Suprapubic skin (tissue), 4 donors: ENCODE measurements around the gene TPI1. TPM values are rescaled to one million over a fixed set of nuclear protein-coding genes. Genes with fewer than 3 reads are reported as not detected.

Experiments
- DNase-seq, 2 donors: peaks; one replicate each; pipeline ENCODE4 v3.0.0-alpha.2; 2019; ENCODE audit warnings: low spot score in 2 of 2
- H3K27ac ChIP-seq: fragments of 200-600 bp; sonication (generic); one replicate; pipeline ENCODE4 v1.5.1; 2019
- H3K27me3 ChIP-seq: fragments of 200-600 bp; sonication (generic); one replicate; pipeline ENCODE4 v1.5.1; 2019
- H3K36me3 ChIP-seq: fragments of 200-600 bp; sonication (generic); one replicate; pipeline ENCODE4 v1.5.1; 2019
- H3K4me1 ChIP-seq: fragments of 200-600 bp; sonication (generic); one replicate; pipeline ENCODE4 v1.5.1; 2019
- H3K4me3 ChIP-seq: fragments of 200-600 bp; sonication (generic); one replicate; pipeline ENCODE4 v1.5.1; 2019; ENCODE audit warnings: mild to moderate bottlenecking
- H3K9me3 ChIP-seq: fragments of 200-600 bp; sonication (generic); one replicate; pipeline ENCODE4 v1.5.1; 2019
- CTCF ChIP-seq, 2 donors: fragments of 200-600 bp in 1 of 2; fragments of 450-650 bp in 1 of 2; sonication (generic) in 1 of 2; IDR thresholded peaks; one replicate each; pipeline ENCODE4 v1.5.1; 2016 to 2019; ENCODE audit warnings: antibody characterized with exemption in 2 of 2, mild to moderate bottlenecking in 1 of 2, moderate library complexity in 1 of 2
- EP300 ChIP-seq: sonication (generic); formaldehyde crosslinking; IDR thresholded peaks from one replicate; pipeline ENCODE4 v1.6.1; 2017; ENCODE audit warnings: antibody characterized with exemption
- POLR2A ChIP-seq, 2 donors: fragments of 450-650 bp; IDR thresholded peaks; one replicate each; pipeline ENCODE4 v1.6.1; 2017; ENCODE audit warnings: antibody characterized with exemption in 2 of 2, mild to moderate bottlenecking in 2 of 2, moderate library complexity in 2 of 2
- POLR2AphosphoS5 ChIP-seq, 3 donors: sonication (generic); formaldehyde crosslinking; IDR thresholded peaks; one replicate each; pipeline ENCODE4 v1.6.1; 2017; ENCODE audit warnings: antibody characterized with exemption in 3 of 3
- WGBS: methylation state at CpG from one replicate; pipeline ENCODE4 v1.1.5; 2018; 5-methylcytosine and 5-hydroxymethylcytosine counted together
- total RNA-seq, 4 donors: library from RNA; depleted of rRNA; stranded (reverse); fragments of >200 nt; gene quantifications; one replicate each; pipeline ENCODE4 v1.1.0, GENCODE V29; 2016

The TPI1 gene
- total RNA-seq, 4 donors from 2014 or later = 185 to 498 (median 405) TPM

- Histone ChIP-seq H3K27ac (peak overlapping the region; percentile 77), H3K4me1 (peaks cover 24% of the 10 kb centered on the region), H3K36me3 (peaks cover 35% of the 10 kb centered on the region), H3K4me3 (peak overlapping the region; percentile 64), H3K9me3 (no peaks in the 10 kb centered on the region), H3K27me3 (no peaks in the 10 kb centered on the region)
- no peak for TF ChIP-seq CTCF (IDR thresholded peaks at IDR 0.05)
- no peak for TF ChIP-seq POLR2A (IDR thresholded peaks at IDR 0.05)
- TF ChIP-seq POLR2AphosphoS5 (IDR thresholded peaks at IDR 0.05) = no peak
- no peak for TF ChIP-seq EP300
- 0% methylated on average over 18 of the region's 18 CpGs for WGBS
- DNase-seq = no peak
Observed at GRCh38 chr12:6852651-6853354, 14.5 kb upstream of the TPI1 start.

GRCh38 chr12:6853626-6854025, 13.7 kb upstream of the TPI1 start:
- DNase-seq = no peak
- WGBS = 75% methylated on average over 1 of the region's 1 CpG

GRCh38 chr12:6854036-6854435, 13.3 kb upstream of the TPI1 start:
- Histone ChIP-seq H3K4me3 (no peak overlapping the region), H3K9me3 (no peaks in the 10 kb centered on the region), H3K36me3 (peaks cover 38% of the 10 kb centered on the region), H3K4me1 (peaks cover 24% of the 10 kb centered on the region), H3K27ac (peak overlapping the region; percentile 77), H3K27me3 (no peaks in the 10 kb centered on the region)
- DNase-seq = no peak
- WGBS = 82% methylated on average over 6 of the region's 6 CpGs
- TF ChIP-seq CTCF (IDR thresholded peaks at IDR 0.05) (no peak), POLR2A (IDR thresholded peaks at IDR 0.05) (no peak), POLR2AphosphoS5 (IDR thresholded peaks at IDR 0.05) (no peak), EP300 (no peak)

More at GRCh38 chr12:6853626-6854025, 13.7 kb upstream of the TPI1 start:
- no peaks in the 10 kb centered on the region for H3K27me3 ChIP-seq
- TF ChIP-seq EP300 (no peak), CTCF (IDR thresholded peaks at IDR 0.05) (no peak), POLR2AphosphoS5 (IDR thresholded peaks at IDR 0.05) (no peak), POLR2A (IDR thresholded peaks at IDR 0.05) (no peak)
- no peak overlapping the region for H3K4me3 ChIP-seq
- H3K9me3 ChIP-seq = no peaks in the 10 kb centered on the region
- H3K36me3 ChIP-seq = peaks cover 37% of the 10 kb centered on the region
- peak overlapping the region; percentile 77 for H3K27ac ChIP-seq
- peaks cover 24% of the 10 kb centered on the region for H3K4me1 ChIP-seq

GRCh38 chr12:6855322-6855721, 12.0 kb upstream of the TPI1 start:
- peaks cover 24% of the 10 kb centered on the region for H3K4me1 ChIP-seq
- H3K27me3 ChIP-seq = no peaks in the 10 kb centered on the region
- H3K4me3 ChIP-seq = no peak overlapping the region
- WGBS = 92% methylated on average over 14 of the region's 14 CpGs
- H3K9me3 ChIP-seq = no peaks in the 10 kb centered on the region
- TF ChIP-seq POLR2AphosphoS5 (IDR thresholded peaks at IDR 0.05) (no peak), POLR2A (IDR thresholded peaks at IDR 0.05) (no peak)
- H3K27ac ChIP-seq = no peak overlapping the region
- DNase-seq = no peak
- H3K36me3 ChIP-seq = peaks cover 51% of the 10 kb centered on the region

GRCh38 chr12:6858799-6859198, 8.5 kb upstream of the TPI1 start:
- no peak for DNase-seq
- Histone ChIP-seq H3K4me1 (peaks cover 4% of the 10 kb centered on the region), H3K36me3 (peaks cover 86% of the 10 kb centered on the region), H3K27ac (no peak overlapping the region), H3K27me3 (no peaks in the 10 kb centered on the region), H3K9me3 (no peaks in the 10 kb centered on the region), H3K4me3 (no peak overlapping the region)
- 100% methylated on average over 2 of the region's 2 CpGs for WGBS
- TF ChIP-seq EP300 = no peak
- TF ChIP-seq POLR2A (IDR thresholded peaks at IDR 0.05) = no peak
- no peak for TF ChIP-seq POLR2AphosphoS5 (IDR thresholded peaks at IDR 0.05)
- TF ChIP-seq CTCF (IDR thresholded peaks at IDR 0.05) = no peak
